HepG2 (cell line): ENCODE data around the gene APBB2. TPM values are rescaled to one million over a fixed set of nuclear protein-coding genes. Genes with fewer than 3 reads are reported as not detected.

Experiments used
- ATAC-seq: fragments of 200-7000 bp; cut with Tn5 transposase; 3 replicates; pipeline ENCODE4 v1.9.1; 2020; ENCODE audit warnings: mild to moderate bottlenecking, moderate library complexity
- BruUV-seq: library from RNA; stranded (reverse); fragments of 400-500 nt; replicated peaks from 2 replicates; lab custom pipeline; 2021; lab: Mats Ljungman, UMichigan
- CTCF ChIA-PET: fragments of 300-600 bp; formaldehyde crosslinking; extraction: SDS; loops from one replicate; lab custom pipeline; 2021; ENCODE audit warnings: low total read pairs, inconsistent platforms, low intra/inter-chr PET ratio; lab: Yijun Ruan, JAX
- POLR2A ChIA-PET: fragments of 350-600 bp; sonication (Branson Sonifier 250); formaldehyde crosslinking; loops from one replicate; lab custom pipeline; 2020; ENCODE audit warnings: antibody characterized with exemption, inconsistent platforms; lab: Yijun Ruan, JAX
- DNase-seq: peaks from one replicate; pipeline ENCODE4 v3.0.0-alpha.2; 2015; ENCODE audit warnings: low spot score
- FAIRE-seq: peaks from 3 replicates; lab custom pipeline; 2011; peaks lifted over from hg19 to GRCh38; lab: Jason Lieb, UNC
- H2AFZ ChIP-seq: one replicate; pipeline ENCODE4 v1.6.1; 2011; ENCODE audit warnings: low read length, inconsistent platforms
- H3K27ac ChIP-seq: fragments of 300-600 bp; 3 replicates; pipeline ENCODE4 v1.8.0; 2011; ENCODE audit warnings: mixed run types, mild to moderate bottlenecking, mixed read lengths, low read length, inconsistent platforms; ENCODE audit not compliant: insufficient read depth; ENCODE audit errors: extremely low read length
- H3K27me3 ChIP-seq, 2 experiments: fragments of 200-600 bp in 1 of 2; 2 replicates in 1 of 2; 3 replicates in 1 of 2; pipeline versions ENCODE4 v1.6.0 to v1.8.0; 2011; ENCODE audit warnings: low read length in 2 of 2, mild to moderate bottlenecking in 2 of 2, moderate library complexity in 2 of 2, inconsistent platforms in 1 of 2; ENCODE audit not compliant: insufficient read depth in 2 of 2, control insufficient read depth in 1 of 2
- H3K36me3 ChIP-seq, 2 experiments: fragments of 200-600 bp in 1 of 2; replicated peaks in 1 of 2; 2 replicates in 1 of 2; 3 replicates in 1 of 2; pipeline versions ENCODE4 v1.5.1 to v1.8.0; 2011; ENCODE audit warnings: low read length in 2 of 2, inconsistent platforms in 1 of 2; ENCODE audit not compliant: insufficient read depth in 2 of 2, control insufficient read depth in 1 of 2
- H3K4me1 ChIP-seq: 2 replicates; pipeline ENCODE4 v1.5.1; 2012; ENCODE audit warnings: low read length, inconsistent platforms; ENCODE audit not compliant: insufficient read depth
- H3K4me2 ChIP-seq: 2 replicates; pipeline ENCODE4 v1.6.0; 2011; ENCODE audit warnings: low read depth, low read length, inconsistent platforms
- H3K4me3 ChIP-seq, 3 experiments: fragments of 200-600 bp in 1 of 3; sonication (generic), shearing (Covaris generic) in 1 of 3; replicated peaks in 1 of 3; 2 replicates each; pipeline ENCODE4 v1.5.1; 2011 to 2016; ENCODE audit warnings: low read length in 3 of 3, inconsistent platforms in 2 of 3, low read depth in 2 of 3, mild to moderate bottlenecking in 2 of 3, control low read depth in 1 of 3, mixed read lengths in 1 of 3; ENCODE audit not compliant: insufficient read depth in 1 of 3
- H3K79me2 ChIP-seq: one replicate; pipeline ENCODE4 v1.6.1; 2011; ENCODE audit warnings: low read length, inconsistent platforms; ENCODE audit not compliant: insufficient read depth
- H3K9ac ChIP-seq: 2 replicates; pipeline ENCODE4 v1.6.0; 2011; ENCODE audit warnings: mild to moderate bottlenecking, low read depth, low read length, inconsistent platforms; ENCODE audit not compliant: insufficient read depth
- H3K9me3 ChIP-seq: 2 replicates; pipeline ENCODE4 v1.5.1; 2012; ENCODE audit warnings: mild to moderate bottlenecking, low read length
- H4K20me1 ChIP-seq: 2 replicates; pipeline ENCODE4 v1.6.0; 2011; ENCODE audit warnings: inconsistent platforms, mild to moderate bottlenecking, low read length, moderate library complexity; ENCODE audit not compliant: insufficient read depth
- ADNP ChIP-seq: sonication (generic); formaldehyde crosslinking; IDR thresholded peaks from 2 replicates; pipeline ENCODE4 v1.4.0; 2020; ENCODE audit warnings: missing genetic modification reagents
- AHDC1 ChIP-seq: sonication (generic); formaldehyde crosslinking; IDR thresholded peaks from 2 replicates; pipeline ENCODE4 v1.5.1; 2020; ENCODE audit warnings: mild to moderate bottlenecking, missing genetic modification reagents, borderline replicate concordance
- BORCS8-MEF2B ChIP-seq: sonication (generic); formaldehyde crosslinking; IDR thresholded peaks from 2 replicates; pipeline ENCODE4 v1.8.0; 2022; ENCODE audit warnings: mild to moderate bottlenecking, missing genetic modification reagents
- JARID2 ChIP-seq: sonication (generic); formaldehyde crosslinking; IDR thresholded peaks from 2 replicates; pipeline ENCODE4 v1.8.1; 2023; ENCODE audit warnings: missing genetic modification reagents, inconsistent platforms; ENCODE audit not compliant: insufficient replicate concordance
- MTF2 ChIP-seq: sonication (generic); formaldehyde crosslinking; IDR thresholded peaks from 2 replicates; pipeline ENCODE4 v1.5.0; 2020; ENCODE audit warnings: missing genetic modification reagents, borderline replicate concordance
- RCOR2 ChIP-seq: IDR thresholded peaks from 2 replicates; pipeline ENCODE4 v1.6.1; 2016; ENCODE audit warnings: missing biosample characterization, missing genetic modification reagents
- SIX1 ChIP-seq: sonication (generic); formaldehyde crosslinking; IDR thresholded peaks from 2 replicates; pipeline ENCODE4 v1.4.0; 2020; ENCODE audit warnings: missing genetic modification reagents, borderline replicate concordance
- ZNF121 ChIP-seq: sonication (generic); formaldehyde crosslinking; IDR thresholded peaks from 2 replicates; pipeline ENCODE4 v1.5.0; 2020; ENCODE audit warnings: mild to moderate bottlenecking, missing genetic modification reagents
- ZNF30 ChIP-seq: sonication (generic); formaldehyde crosslinking; IDR thresholded peaks from 2 replicates; pipeline ENCODE4 v1.5.0; 2020; ENCODE audit warnings: mild to moderate bottlenecking, missing genetic modification reagents
- ZNF737 ChIP-seq: sonication (generic); formaldehyde crosslinking; IDR thresholded peaks from 2 replicates; pipeline ENCODE4 v1.5.0; 2020; ENCODE audit warnings: missing genetic modification reagents, mild to moderate bottlenecking, borderline replicate concordance
- WGBS: methylation state at CpG from one replicate; pipeline ENCODE4 v1.1.6; 2017; ENCODE audit warnings: low lambda C conversion rate; 5-methylcytosine and 5-hydroxymethylcytosine counted together
- in situ Hi-C: cut with HindIII; loops from 2 replicates; pipeline ENCODE4 v1.10.0; 2017; ENCODE audit warnings: low pct_unique_long_range_greater_than_20kb; ENCODE audit not compliant: extremely low pct_ligation_motif_present
- intact Hi-C: fragments of 100-400 bp; cut with micrococcal nuclease; formaldehyde crosslinking; loops from one replicate; pipeline ENCODE4 v1.10.0; 2022; ENCODE audit not compliant: unreplicated experiment
- polyA plus RNA-seq, 8 experiments: library from polyadenylated mRNA; depleted of rRNA in 3 of 8; stranded (reverse) in 7 of 8; unstranded in 1 of 8; fragments of >200 nt; fragmentation: Illumina TruSeq in 4 of 8; extraction: Trizol in 4 of 8; gene quantifications; 2 replicates each; pipeline versions ENCODE4 v1.2.1 to v1.2.3, GENCODE V29; 2011 to 2016; ENCODE audit warnings: low read depth in 4 of 8, missing spikeins in 1 of 8, mixed read lengths in 1 of 8; ENCODE audit not compliant: insufficient read depth in 1 of 8
- total RNA-seq, 5 experiments: library from RNA; depleted of rRNA; stranded (reverse); fragments of >200 nt; fragmentation: Illumina TruSeq; extraction: Trizol; gene quantifications; 2 replicates each; pipeline ENCODE4 v1.2.3, GENCODE V29; 2016; ENCODE audit warnings: low read depth in 1 of 5
- TF ChIP-seq, protein P1 (sequence below): sonication (generic); formaldehyde crosslinking; IDR thresholded peaks from 2 replicates; pipeline ENCODE4 v1.5.1; 2020; ENCODE audit warnings: mild to moderate bottlenecking, moderate library complexity, missing genetic modification reagents

The APBB2 gene
- total and polyA plus RNA-seq, 2 of the 13 experiments (the other 11 are each of a cell fraction or from before 2014, with no cell fraction given): 11.7 to 17.0 TPM

DNA sequence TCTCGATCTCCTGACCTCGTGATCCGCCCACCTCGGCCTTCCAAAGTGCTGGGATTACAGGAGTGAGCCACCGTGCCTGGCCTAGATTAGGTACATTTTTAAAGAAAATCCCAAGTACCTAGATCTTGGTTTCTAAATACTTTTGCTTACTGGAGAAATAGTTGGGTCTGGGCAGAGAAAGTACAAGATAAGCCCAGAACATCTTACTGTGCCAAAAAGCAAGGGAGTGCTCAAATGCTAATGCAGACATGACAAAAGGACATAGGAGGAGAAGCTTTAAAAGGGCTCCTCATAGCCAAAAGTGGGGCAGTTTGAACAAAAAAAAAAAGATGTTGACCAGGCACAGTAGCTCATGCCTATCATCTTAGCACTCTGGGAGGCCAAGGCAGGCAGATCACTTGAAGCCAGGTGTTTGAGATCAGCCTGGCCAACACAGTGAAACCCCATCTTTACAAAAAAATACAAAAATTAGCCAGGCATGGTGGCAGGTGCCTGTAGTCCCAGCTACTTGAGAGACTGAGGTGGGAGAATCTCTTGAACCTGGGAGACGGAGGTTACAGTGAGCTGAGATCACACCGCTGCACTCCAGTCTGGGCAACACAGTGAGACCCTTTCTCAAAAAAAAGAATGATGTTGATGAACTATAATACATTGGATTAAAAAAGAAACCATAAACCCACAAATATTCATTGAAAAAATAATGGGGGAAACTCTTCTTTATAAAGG, 107.5 kb downstream of the APBB2 start:
- Histone ChIP-seq H3K9ac (no peak overlapping the region), H3K4me3 (no peak overlapping the region), H3K9me3 (no peaks in the 10 kb centered on the region), H3K27me3 (no peaks in the 10 kb centered on the region), H3K36me3 (no peaks in the 10 kb centered on the region), H3K27ac (no peak overlapping the region), H4K20me1 (no peaks in the 10 kb centered on the region), H3K4me1 (peaks cover 8% of the 10 kb centered on the region), H3K79me2 (no peaks in the 10 kb centered on the region), H3K4me2 (no peak overlapping the region), H2AFZ (no peak overlapping the region)
- CTCF ChIA-PET: no interaction called here
- POLR2A ChIA-PET: no interaction called here
- FAIRE-seq (no peak), DNase-seq (no peak), ATAC-seq (no peak)
- TF ChIP-seq ZNF121 (peak; percentile 54), JARID2 (CRISPR knock-in tag) (no peak), ZNF737 (CRISPR knock-in tag) (no peak), SIX1 (CRISPR knock-in tag) (no peak), BORCS8-MEF2B (CRISPR knock-in tag) (no peak)
- no TSS peak for BruUV-seq
- in situ Hi-C loops (no loop called here), intact Hi-C loops (no loop called here)
- 83% methylated on average over 7 of the region's 7 CpGs for WGBS

GRCh38 chr4:41106081-41106480, 108.3 kb downstream of the APBB2 start:
- Histone ChIP-seq H3K36me3 (no peaks in the 10 kb centered on the region), H3K9ac (no peak overlapping the region), H2AFZ (no peak overlapping the region), H3K4me2 (no peak overlapping the region), H4K20me1 (no peaks in the 10 kb centered on the region), H3K4me1 (peaks cover 8% of the 10 kb centered on the region), H3K27me3 (no peaks in the 10 kb centered on the region), H3K27ac (no peak overlapping the region), H3K79me2 (no peaks in the 10 kb centered on the region), H3K4me3 (no peak overlapping the region), H3K9me3 (no peaks in the 10 kb centered on the region)
- no peak; the same call in 2 of the 3 replicates for ATAC-seq
- in situ Hi-C loops (no loop called here), intact Hi-C loops (no loop called here)
- CTCF ChIA-PET: no interaction called here
- no peak for DNase-seq
- POLR2A ChIA-PET: no interaction called here
- no peak for FAIRE-seq
- BruUV-seq: no TSS peak
- TF ChIP-seq ZNF30 (CRISPR knock-in tag): no peak
- no peak for TF ChIP-seq RCOR2 (CRISPR knock-in tag)
- TF ChIP-seq ADNP (CRISPR knock-in tag): no peak
- TF ChIP-seq, protein P1, sequence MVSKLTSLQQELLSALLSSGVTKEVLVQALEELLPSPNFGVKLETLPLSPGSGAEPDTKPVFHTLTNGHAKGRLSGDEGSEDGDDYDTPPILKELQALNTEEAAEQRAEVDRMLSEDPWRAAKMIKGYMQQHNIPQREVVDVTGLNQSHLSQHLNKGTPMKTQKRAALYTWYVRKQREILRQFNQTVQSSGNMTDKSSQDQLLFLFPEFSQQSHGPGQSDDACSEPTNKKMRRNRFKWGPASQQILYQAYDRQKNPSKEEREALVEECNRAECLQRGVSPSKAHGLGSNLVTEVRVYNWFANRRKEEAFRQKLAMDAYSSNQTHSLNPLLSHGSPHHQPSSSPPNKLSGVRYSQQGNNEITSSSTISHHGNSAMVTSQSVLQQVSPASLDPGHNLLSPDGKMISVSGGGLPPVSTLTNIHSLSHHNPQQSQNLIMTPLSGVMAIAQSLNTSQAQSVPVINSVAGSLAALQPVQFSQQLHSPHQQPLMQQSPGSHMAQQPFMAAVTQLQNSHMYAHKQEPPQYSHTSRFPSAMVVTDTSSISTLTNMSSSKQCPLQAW (CRISPR knock-in tag): no peak
- TF ChIP-seq MTF2: no peak
- TF ChIP-seq AHDC1 (CRISPR knock-in tag): no peak
